Epidermal melanocyte (primary cell): ENCODE measurements around the gene MBTPS2.
A peak's percentile ranks its signal among the peaks of the same experiment; 100 is the strongest.
"Not testable (repeated sequence)": the region's sequence is repeated elsewhere in the genome, so short reads cannot be mapped to it uniquely, and the experiment has no call there.

Source experiments
- DNase-seq: peaks from one replicate; pipeline ENCODE4 v3.0.0; 2011; ENCODE audit warnings: low spot score; ENCODE audit not compliant: insufficient read length

Gene MBTPS2

GRCh38 chrX:21839334-21840192 lies at the start of gene MBTPS2:
Gene MBTPS2 (plus strand): TSS chrX:21839617. CDS start chrX:21839735, 118 bp downstream.
- DNase-seq = peak; percentile 22

GRCh38 chrX:21798677-21799219 lies 40.7 kb upstream of the MBTPS2 start:
- no peak for DNase-seq

GRCh38 chrX:21799767-21800166 lies 39.6 kb upstream of the MBTPS2 start:
- no peak for DNase-seq

- DNase-seq = no peak
Observed at GRCh38 chrX:21800344-21800770, 39.1 kb upstream of the MBTPS2 start.

GRCh38 chrX:21802054-21802670 lies 37.3 kb upstream of the MBTPS2 start:
- no peak for DNase-seq

- no peak for DNase-seq
Observed at GRCh38 chrX:21802839-21803238, 36.6 kb upstream of the MBTPS2 start.

GRCh38 chrX:21806691-21807090 lies 32.7 kb upstream of the MBTPS2 start:
- no peak for DNase-seq

GRCh38 chrX:21811832-21812231 lies 27.6 kb upstream of the MBTPS2 start:
- DNase-seq = no peak

GRCh38 chrX:21812628-21813027 lies 26.8 kb upstream of the MBTPS2 start:
- no peak for DNase-seq

- no peak for DNase-seq
Observed at GRCh38 chrX:21813612-21814368, 25.6 kb upstream of the MBTPS2 start.

- DNase-seq = no peak
Observed at GRCh38 chrX:21816136-21816535, 23.3 kb upstream of the MBTPS2 start.

GRCh38 chrX:21820170-21820569 lies 19.2 kb upstream of the MBTPS2 start:
- DNase-seq = not testable (repeated sequence)

GRCh38 chrX:21821875-21822274 lies 17.5 kb upstream of the MBTPS2 start:
- no peak for DNase-seq

- DNase-seq = no peak
Observed at GRCh38 chrX:21831496-21831895, 7.9 kb upstream of the MBTPS2 start.

GRCh38 chrX:21837056-21837455 lies 2.4 kb upstream of the MBTPS2 start:
- no peak for DNase-seq

- no peak for DNase-seq
Observed at GRCh38 chrX:21838937-21839333, 482 bp upstream of the MBTPS2 start.

GRCh38 chrX:21840193-21840545 lies 752 bp downstream of the MBTPS2 start:
- no peak for DNase-seq

GRCh38 chrX:21843179-21843578 lies 3.8 kb downstream of the MBTPS2 start:
- DNase-seq = no peak

- no peak for DNase-seq
Observed at GRCh38 chrX:21845096-21845495, 5.7 kb downstream of the MBTPS2 start.

GRCh38 chrX:21847342-21847741 lies 7.9 kb downstream of the MBTPS2 start:
- no peak for DNase-seq

GRCh38 chrX:21853578-21853977 lies 14.2 kb downstream of the MBTPS2 start:
- DNase-seq = no peak

- no peak for DNase-seq
Observed at GRCh38 chrX:21855937-21856415, 16.6 kb downstream of the MBTPS2 start, which contains the start of gene YY2. Gene YY2 (plus strand): TSS chrX:21855987. CDS start chrX:21856485, 498 bp downstream.
